Left lung (tissue), 10 donors: Measurements from ENCODE around the gene GNAL. TPM values are rescaled to one million over a fixed set of nuclear protein-coding genes. Genes with fewer than 3 reads are reported as not detected.

Experiments used
- ATAC-seq: fragments of 200-7000 bp; cut with Tn5 transposase; one replicate; pipeline ENCODE4 v1.9.1; 2020; ENCODE audit warnings: moderate library complexity
- DNase-seq, 4 donors: peaks; one replicate each; pipeline ENCODE4 v3.0.0-alpha.2; 2013 to 2020
- H3K27ac ChIP-seq, 2 donors: fragments of 200-600 bp; sonication (generic) in 1 of 2; one replicate each; pipeline versions ENCODE4 v1.5.0 to v1.8.0; 2020 to 2021
- H3K27me3 ChIP-seq, 2 donors: fragments of 200-600 bp; sonication (generic) in 1 of 2; one replicate each; pipeline versions ENCODE4 v1.5.0 to v1.8.0; 2020 to 2021
- H3K36me3 ChIP-seq, 2 donors: fragments of 200-600 bp; sonication (generic) in 1 of 2; one replicate each; pipeline versions ENCODE4 v1.5.0 to v1.8.0; 2020 to 2021
- H3K4me1 ChIP-seq, 2 donors: fragments of 200-600 bp; one replicate each; pipeline ENCODE4 v1.8.0; 2021
- H3K4me3 ChIP-seq, 2 donors: fragments of 200-600 bp; sonication (generic) in 1 of 2; one replicate each; pipeline versions ENCODE4 v1.5.0 to v1.8.0; 2020 to 2021; ENCODE audit warnings: mild to moderate bottlenecking in 1 of 2
- H3K9me3 ChIP-seq, 2 donors: fragments of 200-600 bp; sonication (generic) in 1 of 2; one replicate each; pipeline versions ENCODE4 v1.5.0 to v1.8.0; 2020 to 2021
- intact Hi-C, 2 donors: fragments of 100-400 bp; cut with DNase I; formaldehyde crosslinking; loops; one replicate each; pipeline versions ENCODE4 v1.11.2 to v1.14.2; 2022
- polyA plus RNA-seq, 6 donors: library from polyadenylated mRNA; unstranded; fragments of 120-200 nt; gene quantifications; one replicate each; pipeline ENCODE4 v1.2.1, GENCODE V29; 2013; ENCODE audit not compliant: insufficient read length in 6 of 6
- total RNA-seq, 2 donors: library from RNA; stranded (reverse); fragmentation: NEBNext Ultra II Directional; extraction: Animal tissue kit (Norgen Biotek cat#: 25700); gene quantifications; one replicate each; pipeline ENCODE4 v1.2.1, GENCODE V29; 2021
- TF ChIP-seq, protein P1 (sequence below), 2 donors: fragments of 200-600 bp; sonication (generic) in 1 of 2; IDR thresholded peaks; one replicate each; pipeline versions ENCODE4 v1.5.0 to v1.8.0; 2021; ENCODE audit warnings: antibody characterized with exemption in 2 of 2
- donor health status: DM: no; HTN: yes; CAD: no.
- donor health status: DM: no; HTN: no; CAD: no.

Gene GNAL
- total and polyA plus RNA-seq, 8 donors, result 1.8 to 5.7 (median 2.8) TPM

DNA sequence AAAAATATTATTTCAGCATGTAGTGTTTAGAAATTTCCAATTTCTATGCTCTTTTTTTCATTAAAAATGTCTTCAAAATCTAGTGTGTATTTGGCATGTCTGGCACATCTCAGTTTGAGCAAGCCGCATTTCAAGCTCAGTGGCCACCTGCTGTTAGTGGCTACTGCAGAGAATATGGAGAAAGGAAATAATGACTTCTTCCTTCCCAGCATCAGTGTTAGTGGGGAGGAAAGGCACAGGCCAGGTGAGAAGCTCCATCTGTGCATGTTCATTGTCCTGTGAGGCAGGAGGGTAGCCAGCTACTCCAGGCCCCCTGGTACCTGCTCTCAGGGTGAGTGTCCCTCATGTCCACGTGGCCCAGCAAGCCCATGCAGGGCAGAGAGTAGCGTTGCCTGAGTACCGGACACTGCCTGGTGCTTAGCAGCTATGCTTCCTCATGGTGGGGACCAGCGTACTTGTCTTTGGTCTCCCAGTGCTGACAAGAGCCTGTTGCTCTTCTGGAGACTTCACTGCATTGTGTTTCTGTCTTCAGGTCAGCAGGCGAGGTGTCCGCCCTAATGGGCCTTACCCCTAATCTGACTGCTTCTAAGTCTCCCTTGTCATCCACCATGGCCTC is 94.8 kb downstream of the GNAL start:
- DNase-seq, result no peak
- Histone ChIP-seq H3K9me3 (no peaks in the 10 kb centered on the region), H3K36me3 (no peaks in the 10 kb centered on the region), H3K4me1 (no peaks in the 10 kb centered on the region), H3K27ac (no peak overlapping the region), H3K27me3 (no peaks in the 10 kb centered on the region), H3K4me3 (no peak overlapping the region)
- intact Hi-C loops, result no loop called here
- ATAC-seq, result no peak
- TF ChIP-seq, protein P1, sequence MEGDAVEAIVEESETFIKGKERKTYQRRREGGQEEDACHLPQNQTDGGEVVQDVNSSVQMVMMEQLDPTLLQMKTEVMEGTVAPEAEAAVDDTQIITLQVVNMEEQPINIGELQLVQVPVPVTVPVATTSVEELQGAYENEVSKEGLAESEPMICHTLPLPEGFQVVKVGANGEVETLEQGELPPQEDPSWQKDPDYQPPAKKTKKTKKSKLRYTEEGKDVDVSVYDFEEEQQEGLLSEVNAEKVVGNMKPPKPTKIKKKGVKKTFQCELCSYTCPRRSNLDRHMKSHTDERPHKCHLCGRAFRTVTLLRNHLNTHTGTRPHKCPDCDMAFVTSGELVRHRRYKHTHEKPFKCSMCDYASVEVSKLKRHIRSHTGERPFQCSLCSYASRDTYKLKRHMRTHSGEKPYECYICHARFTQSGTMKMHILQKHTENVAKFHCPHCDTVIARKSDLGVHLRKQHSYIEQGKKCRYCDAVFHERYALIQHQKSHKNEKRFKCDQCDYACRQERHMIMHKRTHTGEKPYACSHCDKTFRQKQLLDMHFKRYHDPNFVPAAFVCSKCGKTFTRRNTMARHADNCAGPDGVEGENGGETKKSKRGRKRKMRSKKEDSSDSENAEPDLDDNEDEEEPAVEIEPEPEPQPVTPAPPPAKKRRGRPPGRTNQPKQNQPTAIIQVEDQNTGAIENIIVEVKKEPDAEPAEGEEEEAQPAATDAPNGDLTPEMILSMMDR (IDR thresholded peaks at IDR 0.05), result no peak

DNA sequence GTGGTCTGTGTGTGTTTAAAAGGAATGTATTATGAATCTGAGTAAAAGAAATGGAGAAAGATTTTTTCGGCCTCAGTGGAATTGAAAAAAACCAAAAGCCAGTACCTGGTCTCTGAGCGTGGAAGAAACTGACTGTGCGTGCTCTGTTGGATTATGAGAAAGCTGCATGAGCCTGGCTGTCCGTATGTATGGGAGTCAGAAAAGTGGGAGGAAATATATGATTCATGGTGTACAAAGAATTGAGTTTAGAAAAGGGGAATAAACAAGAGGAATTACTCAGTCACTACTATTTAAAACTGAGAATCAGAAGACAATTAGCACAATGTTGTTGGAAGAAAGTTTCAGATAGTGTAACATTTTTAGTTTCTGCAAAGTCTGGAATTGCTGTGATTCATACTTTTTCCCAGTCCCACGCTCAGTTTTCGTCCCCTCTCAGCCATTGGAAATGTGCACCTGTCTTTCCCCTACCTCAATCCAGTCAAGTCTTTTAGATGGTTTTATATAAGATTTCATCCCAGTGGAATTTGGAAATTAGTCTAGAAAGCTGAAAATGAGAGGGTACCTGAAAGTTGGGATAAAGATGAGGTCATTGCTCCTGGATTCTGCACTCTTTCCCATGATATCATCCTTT is 95.7 kb downstream of the GNAL start:
- ATAC-seq (no peak), DNase-seq (no peak)

DNA sequence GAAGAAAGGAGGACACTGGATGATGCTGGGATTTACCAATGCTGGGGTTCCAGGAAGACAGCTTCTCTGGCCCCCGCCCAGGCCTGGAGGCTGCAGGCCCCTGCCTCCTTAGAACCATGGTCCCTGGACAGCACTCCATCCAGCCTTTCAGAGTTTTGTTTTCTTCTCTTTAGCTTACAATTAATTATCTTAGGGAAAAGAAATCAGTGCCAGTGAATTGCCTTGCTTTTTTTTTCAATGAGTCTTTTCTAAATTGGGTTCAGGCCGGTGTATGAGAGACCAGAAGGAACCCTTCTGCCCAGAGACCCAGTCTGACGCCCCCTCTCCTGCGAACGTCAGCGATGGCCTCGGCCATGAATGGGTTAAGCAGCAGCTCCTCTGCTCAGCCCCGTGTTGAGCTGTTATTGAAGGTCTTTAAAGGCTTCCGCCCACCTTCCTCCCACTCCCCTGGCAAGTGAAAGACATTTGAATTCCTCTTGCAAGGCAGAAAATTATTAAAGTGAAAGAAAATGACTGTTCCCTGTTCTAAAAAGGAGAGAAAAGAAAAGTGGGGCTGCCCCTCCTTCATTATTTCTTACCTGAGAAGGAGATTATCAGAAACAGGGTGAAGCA is 96.5 kb downstream of the GNAL start:
- no peak overlapping the region for H3K4me3 ChIP-seq
- TF ChIP-seq, protein P1 (IDR thresholded peaks at IDR 0.05), result no peak
- no peaks in the 10 kb centered on the region for H3K4me1 ChIP-seq
- ATAC-seq (no peak), DNase-seq (no peak)
- H3K9me3 ChIP-seq, result no peaks in the 10 kb centered on the region
- H3K27me3 ChIP-seq, result no peaks in the 10 kb centered on the region
- no peaks in the 10 kb centered on the region for H3K36me3 ChIP-seq
- intact Hi-C loops, result no loop called here
- H3K27ac ChIP-seq, result no peak overlapping the region

More for the DNA sequence above, 95.7 kb downstream of the GNAL start:
- no peaks in the 10 kb centered on the region for H3K27me3 ChIP-seq
- H3K27ac ChIP-seq, result no peak overlapping the region
- no peaks in the 10 kb centered on the region for H3K9me3 ChIP-seq
- H3K36me3 ChIP-seq, result no peaks in the 10 kb centered on the region
- intact Hi-C loops, result no loop called here
- no peaks in the 10 kb centered on the region for H3K4me1 ChIP-seq
- TF ChIP-seq, protein P1 (IDR thresholded peaks at IDR 0.05), result no peak
- no peak overlapping the region for H3K4me3 ChIP-seq

DNA sequence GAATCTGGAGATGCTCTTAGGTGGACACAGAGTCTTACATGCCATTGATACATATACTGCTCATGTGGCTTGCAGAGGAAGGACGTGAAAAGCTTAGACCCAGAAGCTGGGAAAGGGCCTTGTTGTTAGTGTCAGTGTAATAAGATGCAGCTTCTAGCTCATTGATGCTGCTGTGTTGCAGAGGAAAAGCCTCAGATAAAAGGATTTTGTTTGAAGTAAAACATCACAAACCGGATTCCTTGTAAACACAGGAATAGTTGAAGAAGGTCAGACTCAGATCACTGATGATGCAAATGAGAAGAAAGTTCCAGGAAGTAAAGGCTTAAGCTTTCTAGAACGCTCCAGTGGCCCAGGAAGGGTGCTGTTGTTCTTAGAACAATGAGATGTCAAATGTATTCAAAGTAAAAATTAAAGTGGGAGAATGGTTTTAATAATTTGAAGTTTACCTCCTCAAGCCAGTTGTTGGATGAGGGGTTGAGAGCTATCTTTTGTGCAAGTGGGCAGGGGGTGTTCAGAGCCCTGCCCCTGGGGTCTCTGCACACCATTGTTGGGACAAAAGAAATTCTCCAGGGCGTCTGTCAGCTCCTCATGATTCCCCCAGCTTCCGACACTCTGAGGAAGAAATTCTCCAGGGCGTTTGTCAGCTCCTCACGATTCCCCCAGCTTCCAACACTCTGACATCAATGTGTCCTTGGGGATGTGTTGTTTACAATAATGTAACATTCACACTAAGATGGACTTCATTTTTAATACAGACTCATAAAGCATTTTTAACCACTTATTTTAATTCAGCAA is 100.8 kb downstream of the GNAL start:
- ATAC-seq, result no peak
- no peak overlapping the region for H3K27ac ChIP-seq
- intact Hi-C loops, result no loop called here

More for the DNA sequence above, 100.8 kb downstream of the GNAL start:
- no peaks in the 10 kb centered on the region for H3K36me3 ChIP-seq
- H3K4me3 ChIP-seq, result no peak overlapping the region
- no peaks in the 10 kb centered on the region for H3K27me3 ChIP-seq
- DNase-seq, result no peak
- TF ChIP-seq, protein P1 (IDR thresholded peaks at IDR 0.05), result no peak
- H3K9me3 ChIP-seq, result no peaks in the 10 kb centered on the region
- no peaks in the 10 kb centered on the region for H3K4me1 ChIP-seq
